ENCODE measurements around the gene PPP4R1.

PPP4R1 gene

DNA sequence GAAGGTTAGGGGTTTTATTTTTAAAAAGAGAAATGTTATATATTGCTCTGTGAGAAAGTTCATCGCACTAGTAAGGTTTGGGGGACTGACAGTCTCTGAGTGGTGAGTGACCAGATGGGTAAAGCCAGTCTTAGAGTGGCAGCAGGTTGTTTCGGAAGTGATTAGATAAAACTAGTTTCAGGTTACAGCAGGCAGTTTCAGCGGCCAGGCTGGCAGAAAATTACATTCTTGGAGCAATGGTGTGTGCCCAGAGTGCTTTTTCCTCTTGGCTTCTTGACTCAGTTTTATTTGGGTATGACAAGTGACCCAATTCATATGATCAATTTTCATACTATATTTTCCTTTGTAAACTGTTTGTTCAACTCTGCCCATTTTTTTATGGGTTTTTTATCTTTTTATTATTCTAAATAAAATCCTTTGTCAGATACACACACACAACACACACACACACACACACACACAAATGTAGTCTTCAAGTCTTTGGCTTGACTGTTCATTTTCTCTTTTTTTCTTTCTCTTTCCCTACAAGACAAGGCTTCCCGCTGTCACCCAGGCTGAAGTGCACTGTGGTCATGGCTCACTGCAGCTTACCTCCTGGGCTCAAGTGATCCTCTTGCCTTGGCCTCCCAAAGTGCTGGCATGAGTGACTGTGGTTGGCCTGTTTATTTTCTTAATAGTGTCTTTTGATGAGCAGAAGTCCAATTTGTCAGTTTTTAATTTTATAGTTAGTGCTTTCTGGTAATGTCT, 108.1 kb downstream of the PPP4R1 start:
- DNase-seq = no peak

All from stimulated activated CD4-positive, alpha-beta T cell treated with anti-CD3 and anti-CD28 coated beads, Interleukin-4, amount 100 ng/mL, for 4 hours (primary cell).